Raji (cell line): ENCODE measurements around the gene R3HDM2.

Experiments
- POLR2A ChIP-seq: IDR thresholded peaks from 2 replicates; pipeline ENCODE4 v1.6.1; 2011; ENCODE audit warnings: low read depth, low read length, control low read depth; ENCODE audit not compliant: insufficient read depth

Gene R3HDM2

DNA sequence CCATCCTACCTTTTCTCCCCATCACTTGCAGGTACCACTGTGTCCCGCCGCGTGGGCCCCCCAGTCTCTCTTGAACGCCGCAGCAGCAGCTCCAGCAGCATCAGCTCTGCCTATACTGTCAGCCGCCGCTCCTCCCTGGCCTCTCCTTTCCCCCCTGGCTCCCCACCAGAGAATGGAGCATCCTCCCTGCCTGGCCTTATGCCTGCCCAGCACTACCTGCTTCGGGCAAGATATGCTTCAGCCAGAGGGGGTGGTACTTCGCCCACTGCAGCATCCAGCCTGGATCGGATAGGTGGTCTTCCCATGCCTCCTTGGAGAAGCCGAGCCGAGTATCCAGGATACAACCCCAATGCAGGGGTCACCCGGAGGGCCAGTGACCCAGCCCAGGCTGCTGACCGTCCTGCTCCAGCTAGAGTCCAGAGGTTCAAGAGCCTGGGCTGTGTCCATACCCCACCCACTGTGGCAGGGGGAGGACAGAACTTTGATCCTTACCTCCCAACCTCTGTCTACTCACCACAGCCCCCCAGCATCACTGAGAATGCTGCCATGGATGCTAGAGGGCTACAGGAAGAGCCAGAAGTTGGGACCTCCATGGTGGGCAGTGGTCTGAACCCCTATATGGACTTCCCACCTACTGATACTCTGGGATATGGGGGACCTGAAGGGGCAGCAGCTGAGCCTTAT is 39.6 kb upstream of the R3HDM2 start:
- no peak for TF ChIP-seq POLR2A

DNA sequence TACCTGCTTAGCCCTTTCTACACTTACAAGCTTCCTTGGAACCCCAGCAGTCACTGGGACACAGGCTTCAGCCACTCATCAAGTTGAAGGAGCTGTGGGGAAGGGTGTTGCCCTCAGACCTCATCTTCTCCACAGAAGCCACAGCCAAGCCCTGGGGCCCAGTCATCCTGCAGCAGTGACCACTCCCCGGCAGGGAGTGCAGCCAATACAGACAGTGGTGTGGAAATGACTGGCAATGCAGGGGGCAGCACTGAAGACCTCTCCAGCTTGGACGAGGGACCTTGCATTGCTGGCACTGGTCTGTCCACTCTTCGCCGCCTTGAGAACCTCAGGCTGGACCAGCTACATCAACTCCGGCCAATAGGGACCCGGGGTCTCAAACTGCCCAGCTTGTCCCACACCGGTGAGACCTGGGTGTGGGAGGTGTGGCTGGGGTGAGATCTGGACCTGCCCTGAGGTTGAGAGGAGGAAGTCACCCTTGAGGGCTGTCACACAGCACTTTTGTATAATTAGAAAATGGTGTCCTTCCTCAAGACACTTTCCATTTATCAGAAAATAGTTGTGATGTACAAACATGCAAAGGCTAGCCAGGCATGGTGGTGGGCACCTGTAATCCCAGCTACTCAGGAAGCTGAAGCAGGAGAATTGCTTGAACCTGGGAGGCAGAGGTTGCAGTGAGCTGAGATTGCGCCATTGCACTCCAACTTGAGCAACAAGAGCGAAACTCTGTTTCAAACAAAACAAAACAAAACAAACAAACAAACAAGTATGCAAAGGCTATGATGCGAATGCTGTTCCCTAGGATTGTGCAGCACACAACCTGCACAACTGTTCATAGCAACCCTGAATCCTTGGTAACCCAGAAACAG is 38.7 kb upstream of the R3HDM2 start:
- TF ChIP-seq POLR2A, result no peak

DNA sequence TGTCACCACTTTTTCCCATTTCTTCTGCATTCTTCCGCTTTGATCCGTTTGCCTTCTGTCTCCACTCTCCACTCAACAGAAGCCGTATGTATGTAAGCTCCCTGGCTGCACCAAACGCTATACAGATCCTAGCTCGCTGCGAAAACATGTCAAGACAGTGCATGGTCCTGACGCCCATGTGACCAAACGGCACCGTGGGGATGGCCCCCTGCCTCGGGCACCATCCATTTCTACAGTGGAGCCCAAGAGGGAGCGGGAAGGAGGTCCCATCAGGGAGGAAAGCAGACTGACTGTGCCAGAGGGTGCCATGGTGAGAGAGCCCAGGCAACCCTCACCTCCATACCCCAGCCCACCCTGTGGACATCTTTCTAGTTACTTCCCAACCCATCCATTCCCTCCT is 37.1 kb upstream of the R3HDM2 start:
- no peak for TF ChIP-seq POLR2A

- no peak for TF ChIP-seq POLR2A
Observed at GRCh38 chr12:57467212-57467874, 36.5 kb upstream of the R3HDM2 start.

- TF ChIP-seq POLR2A, result no peak
Observed at GRCh38 chr12:57465747-57466505, 35.1 kb upstream of the R3HDM2 start.

GRCh38 chr12:57465030-57465746 is 34.3 kb upstream of the R3HDM2 start:
- no peak for TF ChIP-seq POLR2A

DNA sequence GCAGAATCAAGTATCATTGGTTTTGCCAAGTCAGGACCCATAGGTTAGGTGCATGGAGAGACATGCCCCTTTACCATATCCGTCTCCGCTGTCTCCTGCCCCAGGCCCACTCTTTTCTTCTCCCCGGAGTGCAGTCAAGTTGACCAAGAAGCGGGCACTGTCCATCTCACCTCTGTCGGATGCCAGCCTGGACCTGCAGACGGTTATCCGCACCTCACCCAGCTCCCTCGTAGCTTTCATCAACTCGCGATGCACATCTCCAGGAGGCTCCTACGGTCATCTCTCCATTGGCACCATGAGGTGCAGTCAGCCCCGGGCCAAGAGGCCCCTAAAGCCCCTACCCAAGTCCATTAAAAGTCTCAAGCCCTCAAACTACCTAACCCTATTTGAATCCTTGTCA is 33.7 kb upstream of the R3HDM2 start:
- TF ChIP-seq POLR2A, result no peak

DNA sequence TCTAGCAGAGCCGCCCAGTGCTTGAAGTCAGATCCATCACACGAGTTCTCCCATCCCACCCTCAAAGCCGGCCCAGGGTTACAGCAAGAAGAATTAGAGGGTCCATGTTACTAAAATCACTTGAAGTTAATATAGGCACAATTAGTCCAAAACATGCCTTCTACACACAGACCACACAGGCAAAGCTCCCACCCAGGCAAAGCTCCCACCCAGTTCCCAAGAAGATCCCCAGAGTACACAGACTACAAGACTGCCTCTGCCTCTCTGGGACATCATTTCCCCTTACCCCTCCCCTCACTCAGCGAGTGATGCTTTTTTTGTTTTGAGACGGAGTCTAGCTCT is 32.0 kb upstream of the R3HDM2 start:
- TF ChIP-seq POLR2A, result no peak

GRCh38 chr12:57462251-57462911 is 31.5 kb upstream of the R3HDM2 start:
- peak; percentile 66 for TF ChIP-seq POLR2A

- no peak for TF ChIP-seq POLR2A
Observed at GRCh38 chr12:57461917-57462250, 31.0 kb upstream of the R3HDM2 start.

DNA sequence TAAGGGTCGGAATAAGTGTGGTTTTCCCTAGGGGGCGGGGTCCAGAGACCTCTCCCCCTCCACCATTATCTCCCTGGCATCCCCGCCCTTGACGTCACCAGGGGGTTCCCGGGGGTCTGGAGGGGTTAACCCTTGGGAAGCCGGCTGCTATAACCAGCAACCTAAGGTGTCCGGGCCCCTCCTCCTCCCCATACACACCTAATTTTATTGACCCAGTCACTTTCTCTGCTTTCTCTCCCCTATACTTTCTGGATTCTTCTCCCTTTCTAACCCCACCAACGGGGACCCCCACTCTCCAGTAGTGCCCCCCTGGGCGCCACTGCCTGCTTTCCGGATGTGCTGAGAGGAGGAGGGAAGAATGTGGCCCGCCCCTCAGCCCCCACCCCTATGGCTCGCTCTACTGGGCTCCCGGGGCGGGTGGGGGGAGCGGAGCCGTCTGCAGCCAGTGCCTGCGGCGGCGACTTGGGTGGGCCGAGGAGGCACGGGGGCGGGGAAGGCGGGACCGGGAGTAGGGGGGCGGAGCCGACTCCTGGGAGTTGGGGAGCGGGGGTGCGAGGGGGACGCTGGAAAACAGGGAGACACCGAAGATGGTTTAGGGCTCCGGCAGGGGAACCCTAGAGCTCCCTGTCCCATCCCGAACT is 30.6 kb upstream of the R3HDM2 start:
- TF ChIP-seq POLR2A, result no peak

- TF ChIP-seq POLR2A, result no peak
Observed at GRCh38 chr12:57460841-57461275, 30.0 kb upstream of the R3HDM2 start.

- TF ChIP-seq POLR2A, result no peak
Observed at GRCh38 chr12:57460468-57460784, 29.6 kb upstream of the R3HDM2 start.
